K562 (cell line): Measurements from ENCODE around the gene TANGO6. TPM values are rescaled to one million over a fixed set of nuclear protein-coding genes. Genes with fewer than 3 reads are reported as not detected.

Source experiments
- ATF4 ChIP-seq: fragments of 450-650 bp; formaldehyde crosslinking; IDR thresholded peaks from 2 replicates; pipeline ENCODE4 v1.4.0; 2022; ENCODE audit warnings: mild to moderate bottlenecking, moderate library complexity
- CREB1 ChIP-seq, 2 experiments: sonication (generic) in 1 of 2; formaldehyde crosslinking in 1 of 2; IDR thresholded peaks; 2 replicates each; pipeline versions ENCODE4 v1.6.1 to v1.8.0; 2012 to 2022; ENCODE audit warnings: inconsistent platforms in 1 of 2, mild to moderate bottlenecking in 1 of 2, missing genetic modification reagents in 1 of 2, moderate library complexity in 1 of 2
- GATAD2A ChIP-seq: fragments of 450-650 bp; IDR thresholded peaks from 2 replicates; pipeline ENCODE4 v1.6.1; 2017
- HNRNPK ChIP-seq: fragments of 200-400 bp; formaldehyde crosslinking; IDR thresholded peaks from one replicate; pipeline ENCODE4 v1.6.1; 2018; ENCODE audit warnings: mild to moderate bottlenecking, low read depth, low read length; ENCODE audit not compliant: poor library complexity, severe bottlenecking
- ID3 ChIP-seq, 2 experiments: fragments of 250-450 bp in 1 of 2; fragments of 450-650 bp in 1 of 2; sonication (Bioruptor Pico) in 1 of 2; IDR thresholded peaks; 2 replicates each; pipeline versions ENCODE4 v1.6.1 to v1.8.0; 2016 to 2021; ENCODE audit warnings: mild to moderate bottlenecking in 2 of 2, moderate library complexity in 2 of 2, missing compliant biosample characterization in 1 of 2, missing genetic modification characterization in 1 of 2
- MAFK ChIP-seq: IDR thresholded peaks from 2 replicates; pipeline ENCODE4 v1.6.1; 2011; ENCODE audit warnings: low read length, improper control_type of control experiment
- MCM7 ChIP-seq, 2 experiments: fragments of 450-650 bp; IDR thresholded peaks; 2 replicates each; pipeline ENCODE4 v1.6.1; 2016 to 2018
- MEIS2 ChIP-seq: fragments of 450-650 bp; IDR thresholded peaks from 2 replicates; pipeline ENCODE4 v1.6.1; 2014; ENCODE audit warnings: mild to moderate bottlenecking; ENCODE audit not compliant: partially characterized antibody
- NFE2 ChIP-seq: IDR thresholded peaks from 2 replicates; pipeline ENCODE4 v1.6.1; 2014; ENCODE audit warnings: antibody characterized with exemption, low read depth
- POLR3A ChIP-seq: IDR thresholded peaks from 2 replicates; pipeline ENCODE4 v1.6.1; 2011; ENCODE audit warnings: borderline replicate concordance, mild to moderate bottlenecking, moderate library complexity; ENCODE audit not compliant: insufficient read length, insufficient read depth; ENCODE audit errors: extremely low read depth
- PTTG1 ChIP-seq: fragments of 450-650 bp; IDR thresholded peaks from 2 replicates; pipeline ENCODE4 v1.6.1; 2016; ENCODE audit warnings: low read depth, mild to moderate bottlenecking, missing genetic modification characterization, missing compliant biosample characterization
- RAD51 ChIP-seq: fragments of 450-650 bp; IDR thresholded peaks from 2 replicates; pipeline ENCODE4 v1.7.1; 2016; ENCODE audit warnings: low read depth, mild to moderate bottlenecking, borderline replicate concordance
- SMARCC2 ChIP-seq: fragments of 450-650 bp; IDR thresholded peaks from 2 replicates; pipeline ENCODE4 v1.6.1; 2017; ENCODE audit warnings: antibody characterized with exemption, moderate library complexity, mild to moderate bottlenecking, low read depth
- STAT6 ChIP-seq: sonication (generic); formaldehyde crosslinking; IDR thresholded peaks from 2 replicates; pipeline ENCODE4 v1.8.1; 2023; ENCODE audit warnings: mild to moderate bottlenecking, missing genetic modification reagents
- TAF1 ChIP-seq: IDR thresholded peaks from 2 replicates; pipeline ENCODE4 v1.6.1; 2011; ENCODE audit warnings: mild to moderate bottlenecking, low read length, moderate library complexity; ENCODE audit not compliant: insufficient read depth, control insufficient read depth, severe bottlenecking; ENCODE audit errors: extremely low read depth
- THRAP3 ChIP-seq: fragments of 450-650 bp; IDR thresholded peaks from 2 replicates; pipeline ENCODE4 v1.6.1; 2016; ENCODE audit warnings: mild to moderate bottlenecking, inconsistent platforms, borderline replicate concordance
- ZMIZ1 ChIP-seq, 2 experiments: fragments of 150-350 bp in 1 of 2; IDR thresholded peaks; 2 replicates each; pipeline ENCODE4 v1.6.1; 2012 to 2016; ENCODE audit warnings: low read depth in 2 of 2, low read length in 2 of 2, mild to moderate bottlenecking in 1 of 2, moderate library complexity in 1 of 2
- ZNF408 ChIP-seq: fragments of 250-450 bp; sonication (Bioruptor Pico); IDR thresholded peaks from 2 replicates; pipeline ENCODE4 v1.4.0; 2020; ENCODE audit warnings: low read depth, mild to moderate bottlenecking, moderate library complexity
- polyA plus RNA-seq, 8 experiments: library from polyadenylated mRNA; depleted of rRNA in 4 of 8; stranded (reverse) in 5 of 8; unstranded in 3 of 8; fragments of >200 nt; fragmentation: Nextera tagmentation in 2 of 8; fragmentation: Illumina TruSeq in 1 of 8; extraction: Ambion mirVana in 2 of 8; extraction: Trizol in 1 of 8; gene quantifications; 2 replicates each; pipeline versions ENCODE4 v1.2.1 to v1.2.3, GENCODE V29; 2011 to 2014; ENCODE audit warnings: inconsistent platforms in 1 of 8, missing spikeins in 1 of 8
- total RNA-seq, 7 experiments: library from RNA; depleted of rRNA in 6 of 7; stranded (reverse); fragments of >200 nt in 6 of 7; fragmentation: Illumina TruSeq in 2 of 7; extraction: Trizol in 2 of 7; gene quantifications; 2 replicates each; pipeline versions ENCODE4 v1.2.1 to v1.2.3, GENCODE V29; 2011 to 2021; ENCODE audit warnings: low replicate concordance in 1 of 7

TANGO6 gene
- total and polyA plus RNA-seq, 9 of the 15 experiments (the other 6 are each of a cell fraction or from before 2014, with no cell fraction given), result 1.6 to 15.2 (median 9.6) TPM

- TF ChIP-seq STAT6 (CRISPR knock-in tag), result no peak
- TF ChIP-seq RAD51, result no peak
- no peak for TF ChIP-seq ZMIZ1 (IDR thresholded peaks at IDR 0.05; ENCODE audit: low read depth in 2 of 2, low read length in 2 of 2)
- peak; percentile 78 for TF ChIP-seq CREB1 (IDR thresholded peaks at IDR 0.05)
- TF ChIP-seq CREB1 (CRISPR knock-in tag; IDR thresholded peaks at IDR 0.05), result 0 out of 2 replicates have a peak, but pooled peaks have one; percentile 25
- no peak for TF ChIP-seq PTTG1 (tag)
- no peak for TF ChIP-seq GATAD2A
- TF ChIP-seq THRAP3, result no peak
- TF ChIP-seq ZNF408 (CRISPR knock-in tag), result no peak
- TF ChIP-seq HNRNPK, result peak; percentile 67
- TF ChIP-seq MCM7 (IDR thresholded peaks at IDR 0.05), result no peak
- no peak for TF ChIP-seq ATF4 (CRISPR knock-in tag)
- peak; percentile 37 for TF ChIP-seq MEIS2
- TF ChIP-seq ID3 (CRISPR knock-in tag; IDR thresholded peaks at IDR 0.05), result no peak
- no peak for TF ChIP-seq ID3 (tag; IDR thresholded peaks at IDR 0.05)
- TF ChIP-seq TAF1, result peak; percentile 79
- no peak for TF ChIP-seq POLR3A
- TF ChIP-seq SMARCC2, result no peak
- no peak for TF ChIP-seq MAFK
- no peak for TF ChIP-seq NFE2
Observed at GRCh38 chr16:69132424-69133252, 289.3 kb downstream of the TANGO6 start, which contains the start of the genes CHTF8 and UTP4 (continued).
